HG03457 (cell line): ENCODE measurements around the gene ANKMY1.

Experiments used
- ATAC-seq: cut with Tn5 transposase; IDR thresholded peaks from one replicate; pipeline ENCODE4 v1.9.1; 2021; ENCODE audit warnings: moderate number of reproducible peaks; ENCODE audit not compliant: unreplicated experiment

ANKMY1 gene

GRCh38 chr2:240451791-240452461 is 105.9 kb downstream of the ANKMY1 start:
- ATAC-seq: no peak

GRCh38 chr2:240451108-240451611 is 106.6 kb downstream of the ANKMY1 start:
- no peak for ATAC-seq

GRCh38 chr2:240450532-240451107 is 107.2 kb downstream of the ANKMY1 start:
- ATAC-seq: no peak

GRCh38 chr2:240449764-240450531 is 107.8 kb downstream of the ANKMY1 start:
- no peak for ATAC-seq

- ATAC-seq: no peak
Observed at GRCh38 chr2:240448387-240449274, 109.2 kb downstream of the ANKMY1 start.

GRCh38 chr2:240447934-240448333 is 109.9 kb downstream of the ANKMY1 start:
- no peak for ATAC-seq

GRCh38 chr2:240447331-240447730 is 110.5 kb downstream of the ANKMY1 start:
- no peak for ATAC-seq

GRCh38 chr2:240446664-240447175 is 111.1 kb downstream of the ANKMY1 start:
- ATAC-seq: no peak

GRCh38 chr2:240445961-240446663 is 111.7 kb downstream of the ANKMY1 start:
- ATAC-seq: no peak

GRCh38 chr2:240444464-240444863 is 113.3 kb downstream of the ANKMY1 start:
- no peak for ATAC-seq

GRCh38 chr2:240443891-240444301 is 113.9 kb downstream of the ANKMY1 start:
- ATAC-seq: no peak

GRCh38 chr2:240442891-240443715 is 114.7 kb downstream of the ANKMY1 start:
- ATAC-seq: no peak

- ATAC-seq: no peak
Observed at GRCh38 chr2:240441993-240442411, 115.8 kb downstream of the ANKMY1 start.

- ATAC-seq: no peak
Observed at GRCh38 chr2:240441326-240441992, 116.3 kb downstream of the ANKMY1 start.

GRCh38 chr2:240440704-240441320 is 117.0 kb downstream of the ANKMY1 start:
- ATAC-seq: no peak

- ATAC-seq: no peak
Observed at GRCh38 chr2:240440251-240440650, 117.5 kb downstream of the ANKMY1 start.

- ATAC-seq: no peak
Observed at GRCh38 chr2:240439698-240440151, 118.1 kb downstream of the ANKMY1 start.
